ENCODE data around the gene MEF2A. TPM values are rescaled to one million over a fixed set of nuclear protein-coding genes. Genes with fewer than 3 reads are reported as not detected.

MEF2A gene
- total and polyA plus RNA-seq, 8 donors, result 9.2 to 24.4 (median 15.9) TPM

GRCh38 chr15:99594916-99595315 lies 29.1 kb downstream of the MEF2A start:
- intact Hi-C loops (cut with DNase I), result no loop called here
- Histone ChIP-seq H3K36me3 (no peaks in the 10 kb centered on the region), H3K9me3 (no peaks in the 10 kb centered on the region), H3K27ac (no peak overlapping the region), H3K27me3 (no peaks in the 10 kb centered on the region), H3K4me1 (peaks cover 0 to 15% (median 4%) of the 10 kb centered on the region in 3 donors), H3K4me3 (no peak overlapping the region)
- TF ChIP-seq CTCF (IDR thresholded peaks at IDR 0.05), result no peak
- ATAC-seq (no peak), DNase-seq (no peak), FAIRE-seq (no peak)
- WGBS, 2 donors, result 90 to 92% methylated on average over 2 of the region's 2 CpGs

GRCh38 chr15:99598296-99598695 lies 32.5 kb downstream of the MEF2A start:
- no peak overlapping the region for H3K27ac ChIP-seq
- H3K36me3 ChIP-seq, result no peaks in the 10 kb centered on the region
- ATAC-seq, result no peak
- H3K9me3 ChIP-seq, result no peaks in the 10 kb centered on the region
- H3K4me3 ChIP-seq, result no peak overlapping the region
- 97 to 99% methylated on average over 3 of the region's 3 CpGs for WGBS, 2 donors
- no peaks in the 10 kb centered on the region for H3K4me1 ChIP-seq
- H3K27me3 ChIP-seq, result no peaks in the 10 kb centered on the region
- no peak for TF ChIP-seq CTCF (IDR thresholded peaks at IDR 0.05)
- intact Hi-C loops (cut with DNase I), result no loop called here
- DNase-seq, result no peak
- FAIRE-seq, result no peak

GRCh38 chr15:99603828-99604227 lies 38.0 kb downstream of the MEF2A start:
- TF ChIP-seq CTCF (IDR thresholded peaks at IDR 0.05), result no peak
- Histone ChIP-seq H3K27ac (no peak overlapping the region), H3K27me3 (no peaks in the 10 kb centered on the region), H3K4me3 (no peak overlapping the region), H3K4me1 (no peaks in the 10 kb centered on the region), H3K9me3 (no peaks in the 10 kb centered on the region), H3K36me3 (no peaks in the 10 kb centered on the region)
- FAIRE-seq (no peak), DNase-seq (no peak), ATAC-seq (no peak)
- 93 to 95% methylated on average over 1 of the region's 1 CpG for WGBS, 2 donors
- intact Hi-C loops (cut with DNase I), result no loop called here

- no peaks in the 10 kb centered on the region for H3K9me3 ChIP-seq
- TF ChIP-seq CTCF (IDR thresholded peaks at IDR 0.05), result no peak
- DNase-seq, result no peak
- no peaks in the 10 kb centered on the region for H3K36me3 ChIP-seq
- intact Hi-C loops (cut with DNase I), result no loop called here
- peaks cover 0 to 7% (median 0%) of the 10 kb centered on the region in 3 donors for H3K4me1 ChIP-seq
- H3K4me3 ChIP-seq, result no peak overlapping the region
- no peak for FAIRE-seq
- no peak for ATAC-seq
- H3K27me3 ChIP-seq, result no peaks in the 10 kb centered on the region
- 94 to 95% methylated on average over 6 of the region's 6 CpGs for WGBS, 2 donors
- H3K27ac ChIP-seq, result no peak overlapping the region
These were observed 39.1 kb downstream of the MEF2A start for GRCh38 chr15:99604865-99605264.

GRCh38 chr15:99605490-99605931 lies 39.7 kb downstream of the MEF2A start:
- Histone ChIP-seq H3K4me3 (no peak overlapping the region), H3K27me3 (no peaks in the 10 kb centered on the region), H3K36me3 (no peaks in the 10 kb centered on the region), H3K9me3 (no peaks in the 10 kb centered on the region), H3K27ac (no peak overlapping the region), H3K4me1 (peaks cover 0 to 7% (median 0%) of the 10 kb centered on the region in 3 donors)
- intact Hi-C loops (cut with DNase I), result no loop called here
- DNase-seq (no peak), ATAC-seq (no peak), FAIRE-seq (no peak)
- 91 to 94% methylated on average over 6 of the region's 6 CpGs for WGBS, 2 donors
- no peak for TF ChIP-seq CTCF (IDR thresholded peaks at IDR 0.05)
